ENCODE data around the gene BTBD9.

Gene BTBD9

DNA sequence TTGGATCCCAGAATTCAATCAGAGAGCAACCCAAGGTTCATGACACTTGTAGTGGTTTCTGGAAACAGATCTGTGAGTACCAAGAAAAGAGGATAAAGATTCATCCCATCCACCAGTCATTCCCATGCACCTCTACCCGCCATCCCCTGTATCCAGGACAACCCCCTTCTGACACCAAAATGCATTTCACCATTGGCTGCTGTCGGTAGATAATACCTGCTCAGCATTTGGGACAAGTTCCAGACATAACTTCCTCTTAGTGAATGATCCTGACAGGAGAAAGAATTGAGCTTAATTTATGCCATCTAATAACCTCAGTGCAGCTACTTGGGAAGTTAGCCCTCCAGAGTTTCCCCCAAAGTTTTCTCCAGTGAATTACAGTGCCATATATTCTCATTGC is 491.1 kb downstream of the BTBD9 start:
- DNase-seq (ENCODE audit: low read depth, low spot score), result no peak
- TF ChIP-seq POLR2AphosphoS5 (IDR thresholded peaks at IDR 0.05; ENCODE audit: borderline replicate concordance, low read depth, low read length) (no peak), FOXP2 (optimal IDR thresholded peaks at IDR 0.05; ENCODE audit: control extremely low read depth, extremely low read length, insufficient read depth) (no peak), EZH2 (IDR thresholded peaks at IDR 0.05) (no peak)
- Histone ChIP-seq H3K36me3 (ENCODE audit: insufficient read depth, low read length) (peaks cover 5% of the 10 kb centered on the region; the same call in 1 of the 2 replicates), H3K9ac (ENCODE audit: insufficient read length) (no peak overlapping the region), H3K27ac (no peak overlapping the region), H3K9me3 (ENCODE audit: low read depth, low read length) (no peaks in the 10 kb centered on the region), H3K4me3 (no peak overlapping the region)

DNA sequence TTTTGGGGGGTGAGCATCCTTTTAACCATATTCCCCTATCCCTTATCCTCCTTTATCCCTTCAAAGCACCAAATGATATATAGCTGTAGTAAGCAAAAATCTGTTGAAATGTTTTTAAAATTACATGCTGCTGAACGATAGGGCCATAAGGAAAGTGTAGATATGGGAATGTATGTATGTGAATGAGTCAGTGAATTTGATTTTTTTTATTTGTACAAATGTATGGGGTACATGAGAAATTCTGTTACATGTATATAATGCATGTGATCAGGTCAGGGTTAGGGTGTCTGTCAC is 493.0 kb downstream of the BTBD9 start:
- no peak overlapping the region for H3K4me3 ChIP-seq
- no peak for DNase-seq (ENCODE audit: low read depth, low spot score)
- TF ChIP-seq FOXP2 (optimal IDR thresholded peaks at IDR 0.05; ENCODE audit: control extremely low read depth, extremely low read length, insufficient read depth), result no peak
- no peak for TF ChIP-seq EZH2 (IDR thresholded peaks at IDR 0.05)
- TF ChIP-seq POLR2AphosphoS5 (IDR thresholded peaks at IDR 0.05; ENCODE audit: borderline replicate concordance, low read depth, low read length), result no peak
- H3K9me3 ChIP-seq (ENCODE audit: low read depth, low read length), result no peaks in the 10 kb centered on the region
- no peak overlapping the region for H3K27ac ChIP-seq
- H3K9ac ChIP-seq (ENCODE audit: insufficient read length), result no peak overlapping the region
- no peaks in the 10 kb centered on the region for H3K36me3 ChIP-seq (ENCODE audit: insufficient read depth, low read length)

DNA sequence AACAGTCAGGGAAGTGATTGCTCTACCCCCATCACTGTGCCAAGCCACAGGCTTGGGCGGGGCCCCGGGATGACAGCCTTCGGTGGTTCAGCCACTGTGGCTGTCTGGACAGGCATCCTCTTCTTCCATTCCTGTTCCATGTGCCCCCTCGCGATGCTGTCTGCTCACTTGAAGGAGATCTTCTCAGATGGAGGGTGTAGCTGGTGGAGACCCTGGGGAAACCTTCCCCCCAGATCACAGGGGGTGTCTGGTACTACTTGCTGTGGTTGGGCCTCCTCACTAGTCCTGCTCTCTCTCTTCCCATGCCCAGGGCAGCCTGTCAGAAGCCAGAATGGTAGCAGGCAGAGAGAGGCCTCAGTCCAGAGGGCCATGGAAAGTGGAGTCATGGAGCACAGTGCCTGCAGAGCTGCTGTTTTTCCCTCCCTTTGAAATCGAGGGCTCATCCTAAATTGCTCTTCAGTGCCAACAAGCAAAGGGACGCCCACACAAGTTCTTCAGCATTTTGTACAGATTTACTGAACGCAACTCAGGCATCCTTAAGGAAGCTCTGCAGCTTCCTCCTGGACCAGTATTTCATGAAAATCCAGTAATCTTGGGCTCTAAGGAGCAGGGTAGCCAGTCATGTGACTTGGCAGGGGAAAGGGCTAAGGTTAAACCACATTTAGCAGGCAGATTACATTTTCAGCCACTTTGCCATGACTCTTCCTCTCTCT is 493.6 kb downstream of the BTBD9 start:
- TF ChIP-seq FOXP2 (optimal IDR thresholded peaks at IDR 0.05; ENCODE audit: control extremely low read depth, extremely low read length, insufficient read depth) (no peak), EZH2 (IDR thresholded peaks at IDR 0.05) (no peak), POLR2AphosphoS5 (IDR thresholded peaks at IDR 0.05; ENCODE audit: borderline replicate concordance, low read depth, low read length) (no peak)
- no peaks in the 10 kb centered on the region for H3K9me3 ChIP-seq (ENCODE audit: low read depth, low read length)
- H3K4me3 ChIP-seq, result no peak overlapping the region
- no peak for DNase-seq (ENCODE audit: low read depth, low spot score)
- H3K9ac ChIP-seq (ENCODE audit: insufficient read length), result no peak overlapping the region
- H3K36me3 ChIP-seq (ENCODE audit: insufficient read depth, low read length), result no peaks in the 10 kb centered on the region
- no peak overlapping the region for H3K27ac ChIP-seq

DNA sequence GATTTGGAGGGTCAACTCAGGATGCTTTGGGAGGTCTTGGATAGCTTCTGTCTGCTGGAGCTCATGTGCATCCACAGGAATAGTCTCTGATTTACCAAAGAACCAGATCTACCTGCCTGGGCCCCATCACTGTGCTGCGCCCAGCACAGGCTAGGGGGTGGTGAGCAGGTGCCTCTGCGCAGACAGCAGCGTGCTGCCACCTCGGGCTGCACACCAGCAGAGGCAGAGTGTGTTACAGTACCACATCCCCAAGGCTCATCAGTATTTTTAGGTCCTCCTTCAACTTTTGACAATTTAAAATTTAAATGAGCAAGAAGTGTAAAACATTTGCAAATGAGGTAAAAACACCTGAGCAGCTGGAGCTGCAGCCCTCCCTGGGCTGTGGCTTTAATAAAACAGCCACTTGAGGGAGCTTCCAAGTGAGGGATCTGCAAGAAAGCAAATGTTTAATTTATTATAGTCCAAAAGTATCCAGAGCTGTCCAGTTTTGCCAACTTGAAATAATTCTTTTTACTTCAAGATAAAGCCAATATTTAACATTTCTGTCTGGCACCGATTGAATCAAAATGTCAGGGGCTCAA is 495.3 kb downstream of the BTBD9 start:
- no peaks in the 10 kb centered on the region for H3K36me3 ChIP-seq (ENCODE audit: insufficient read depth, low read length)
- no peak overlapping the region for H3K4me3 ChIP-seq
- H3K27ac ChIP-seq, result no peak overlapping the region
- DNase-seq (ENCODE audit: low read depth, low spot score), result no peak
- H3K9me3 ChIP-seq (ENCODE audit: low read depth, low read length), result no peaks in the 10 kb centered on the region
- no peak overlapping the region for H3K9ac ChIP-seq (ENCODE audit: insufficient read length)
- TF ChIP-seq EZH2 (IDR thresholded peaks at IDR 0.05) (no peak), FOXP2 (optimal IDR thresholded peaks at IDR 0.05; ENCODE audit: control extremely low read depth, extremely low read length, insufficient read depth) (no peak)

DNA sequence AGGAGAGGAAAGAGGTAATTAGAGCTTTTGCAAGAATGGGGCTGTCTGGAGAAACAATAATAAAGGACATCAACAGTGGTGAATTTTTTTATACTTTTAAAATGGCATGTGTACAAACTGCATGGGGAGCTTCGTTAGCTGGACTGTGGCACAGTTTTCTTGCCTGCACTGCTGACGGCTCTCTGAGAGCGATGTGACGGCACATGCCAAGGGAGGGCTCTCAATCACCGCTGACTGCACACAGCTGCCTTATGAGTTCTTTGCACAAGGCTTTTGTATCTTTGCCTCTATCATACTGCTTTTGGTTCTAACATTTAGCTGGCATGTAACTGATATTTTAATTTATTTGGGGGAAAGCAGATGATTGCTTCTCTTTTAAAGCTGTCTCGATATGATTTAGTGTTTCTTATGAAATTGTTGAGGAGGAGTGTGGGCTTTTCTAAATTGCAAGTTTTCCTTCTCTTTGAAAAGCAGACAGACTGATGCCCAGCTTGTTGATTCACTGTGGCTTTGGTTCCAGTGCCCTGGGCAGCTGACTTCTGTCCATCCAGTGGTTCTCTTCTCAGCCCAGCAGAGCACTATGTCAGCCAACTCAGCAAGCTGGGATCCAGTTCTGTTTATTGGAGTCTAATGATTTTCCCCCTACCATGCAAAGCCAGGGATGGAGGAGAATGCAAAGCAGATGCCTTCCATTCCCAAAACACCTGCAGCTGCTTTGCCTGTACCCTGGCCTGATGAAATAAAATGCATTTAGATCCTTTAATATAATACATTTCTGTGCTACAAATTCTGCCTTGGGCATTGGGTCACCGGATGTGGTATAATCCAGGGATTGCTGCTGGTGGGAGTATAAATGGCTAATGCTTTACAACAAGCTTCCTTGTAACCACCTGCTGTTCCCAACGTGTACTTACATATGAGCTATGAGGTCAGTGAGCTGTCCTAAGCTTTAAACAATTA is 496.3 kb downstream of the BTBD9 start:
- Histone ChIP-seq H3K4me3 (no peak overlapping the region), H3K9me3 (ENCODE audit: low read depth, low read length) (no peaks in the 10 kb centered on the region), H3K36me3 (ENCODE audit: insufficient read depth, low read length) (peaks cover 6% of the 10 kb centered on the region; the same call in 1 of the 2 replicates), H3K27ac (no peak overlapping the region), H3K9ac (ENCODE audit: insufficient read length) (no peak overlapping the region)
- TF ChIP-seq EZH2 (IDR thresholded peaks at IDR 0.05), result no peak
- no peak for TF ChIP-seq POLR2AphosphoS5 (IDR thresholded peaks at IDR 0.05; ENCODE audit: borderline replicate concordance, low read depth, low read length)
- TF ChIP-seq FOXP2 (optimal IDR thresholded peaks at IDR 0.05; ENCODE audit: control extremely low read depth, extremely low read length, insufficient read depth), result no peak
- no peak for DNase-seq (ENCODE audit: low read depth, low spot score)

DNA sequence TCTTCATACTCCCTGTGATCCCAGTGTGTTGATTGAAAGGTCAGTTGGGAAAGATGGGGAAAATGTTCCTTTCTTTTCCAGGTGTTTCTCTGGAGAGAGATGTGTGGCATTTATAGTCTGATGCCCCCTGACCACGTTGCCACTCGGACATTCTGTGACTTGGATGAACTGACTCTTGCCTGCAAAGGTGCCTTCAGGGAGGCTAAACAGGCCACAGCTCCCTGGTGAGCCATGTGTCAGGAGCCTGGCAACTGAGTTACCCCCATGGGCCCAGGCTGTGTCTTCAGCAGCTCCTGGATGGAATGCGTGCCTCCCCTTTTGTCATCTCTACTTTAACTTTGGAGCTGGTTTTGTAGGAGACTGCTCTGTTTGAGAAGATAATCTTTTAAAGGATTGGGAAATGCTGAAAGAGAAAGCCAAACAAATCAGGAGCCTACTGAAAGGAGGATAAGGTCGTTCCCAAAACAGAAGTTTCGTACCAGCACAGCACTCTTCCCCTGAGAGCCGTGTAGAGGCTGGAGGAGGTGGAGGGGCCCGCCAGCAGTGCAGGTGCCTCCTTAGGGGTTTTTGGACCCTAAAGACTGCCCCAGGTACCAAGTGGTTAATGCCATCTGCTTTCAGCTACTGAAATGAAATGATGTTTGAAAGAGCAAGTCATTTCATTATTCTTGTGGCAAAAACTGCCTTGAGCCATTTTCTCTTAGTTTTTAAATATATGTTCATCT is 497.4 kb downstream of the BTBD9 start:
- no peaks in the 10 kb centered on the region for H3K9me3 ChIP-seq (ENCODE audit: low read depth, low read length)
- peaks cover 6% of the 10 kb centered on the region; the same call in 1 of the 2 replicates for H3K36me3 ChIP-seq (ENCODE audit: insufficient read depth, low read length)
- no peak for DNase-seq (ENCODE audit: low read depth, low spot score)
- H3K9ac ChIP-seq (ENCODE audit: insufficient read length), result no peak overlapping the region
- no peak overlapping the region for H3K27ac ChIP-seq
- H3K4me3 ChIP-seq, result no peak overlapping the region
- TF ChIP-seq FOXP2 (optimal IDR thresholded peaks at IDR 0.05; ENCODE audit: control extremely low read depth, extremely low read length, insufficient read depth) (no peak), POLR2AphosphoS5 (IDR thresholded peaks at IDR 0.05; ENCODE audit: borderline replicate concordance, low read depth, low read length) (no peak), EZH2 (IDR thresholded peaks at IDR 0.05) (no peak)

- TF ChIP-seq EZH2 (IDR thresholded peaks at IDR 0.05), result no peak
- no peak for TF ChIP-seq POLR2AphosphoS5 (IDR thresholded peaks at IDR 0.05; ENCODE audit: borderline replicate concordance, low read depth, low read length)
- no peak for TF ChIP-seq FOXP2 (optimal IDR thresholded peaks at IDR 0.05; ENCODE audit: control extremely low read depth, extremely low read length, insufficient read depth)
- no peak overlapping the region for H3K27ac ChIP-seq
- H3K36me3 ChIP-seq (ENCODE audit: insufficient read depth, low read length), result peaks cover 6% of the 10 kb centered on the region; the same call in 1 of the 2 replicates
- H3K4me3 ChIP-seq, result no peak overlapping the region
- DNase-seq (ENCODE audit: low read depth, low spot score), result no peak
- no peaks in the 10 kb centered on the region for H3K9me3 ChIP-seq (ENCODE audit: low read depth, low read length)
- H3K9ac ChIP-seq (ENCODE audit: insufficient read length), result no peak overlapping the region
Observed at GRCh38 chr6:38141716-38142115, 498.0 kb downstream of the BTBD9 start.

- peaks cover 6% of the 10 kb centered on the region; the same call in 1 of the 2 replicates for H3K36me3 ChIP-seq (ENCODE audit: insufficient read depth, low read length)
- DNase-seq (ENCODE audit: low read depth, low spot score), result no peak
- no peak overlapping the region for H3K9ac ChIP-seq (ENCODE audit: insufficient read length)
- no peak for TF ChIP-seq EZH2 (IDR thresholded peaks at IDR 0.05)
- TF ChIP-seq POLR2AphosphoS5 (IDR thresholded peaks at IDR 0.05; ENCODE audit: borderline replicate concordance, low read depth, low read length), result no peak
- no peak for TF ChIP-seq FOXP2 (optimal IDR thresholded peaks at IDR 0.05; ENCODE audit: control extremely low read depth, extremely low read length, insufficient read depth)
- no peaks in the 10 kb centered on the region for H3K9me3 ChIP-seq (ENCODE audit: low read depth, low read length)
- no peak overlapping the region for H3K4me3 ChIP-seq
- H3K27ac ChIP-seq, result no peak overlapping the region
Observed at GRCh38 chr6:38141085-38141484, 498.6 kb downstream of the BTBD9 start.
